HG03103 (cell line): Measurements from ENCODE around the gene REPIN1.
A peak's percentile ranks its signal among the peaks of the same experiment; 100 is the strongest.

Source experiments
- ATAC-seq: cut with Tn5 transposase; IDR thresholded peaks from one replicate; pipeline ENCODE4 v1.9.1; 2021; ENCODE audit warnings: low read depth; ENCODE audit not compliant: unreplicated experiment

The REPIN1 gene

DNA sequence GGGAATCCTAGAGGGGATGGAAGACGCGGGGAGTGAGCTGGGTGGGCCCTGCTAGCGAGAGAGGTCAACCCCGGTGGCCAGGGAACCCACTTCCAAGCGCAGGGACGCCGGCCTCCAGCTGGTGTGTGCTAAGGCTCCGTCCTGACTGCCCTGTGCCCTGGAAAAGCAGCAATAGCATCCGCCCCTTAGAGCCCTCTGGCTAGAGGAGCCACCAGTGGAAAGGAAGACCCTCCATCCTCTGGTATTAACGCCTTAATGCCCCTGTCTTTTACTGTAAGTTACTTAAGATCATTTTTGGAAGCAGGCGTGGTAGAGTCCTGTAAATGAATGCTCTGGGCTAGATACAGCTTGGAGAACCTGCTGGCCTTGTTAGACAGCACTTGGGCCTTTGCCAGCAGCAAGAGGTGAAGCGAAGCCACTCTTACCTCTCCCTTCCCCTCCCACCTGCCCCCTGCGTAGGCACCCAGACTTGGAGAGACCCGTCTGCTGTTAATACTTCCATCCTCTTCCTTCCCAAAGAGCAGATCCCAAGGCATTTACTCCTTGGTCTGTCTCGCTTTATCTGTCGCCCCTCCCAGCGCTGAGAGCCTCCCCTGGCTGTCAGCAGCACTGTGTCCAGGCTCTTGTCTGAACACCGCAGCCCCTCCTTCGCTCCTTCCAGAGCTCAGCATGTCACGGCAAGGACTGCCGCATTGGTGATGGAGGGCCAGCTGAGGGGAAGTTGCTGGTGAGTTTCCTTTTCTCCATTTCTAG is 4.6 kb downstream of the REPIN1 start:
- no peak for ATAC-seq

DNA sequence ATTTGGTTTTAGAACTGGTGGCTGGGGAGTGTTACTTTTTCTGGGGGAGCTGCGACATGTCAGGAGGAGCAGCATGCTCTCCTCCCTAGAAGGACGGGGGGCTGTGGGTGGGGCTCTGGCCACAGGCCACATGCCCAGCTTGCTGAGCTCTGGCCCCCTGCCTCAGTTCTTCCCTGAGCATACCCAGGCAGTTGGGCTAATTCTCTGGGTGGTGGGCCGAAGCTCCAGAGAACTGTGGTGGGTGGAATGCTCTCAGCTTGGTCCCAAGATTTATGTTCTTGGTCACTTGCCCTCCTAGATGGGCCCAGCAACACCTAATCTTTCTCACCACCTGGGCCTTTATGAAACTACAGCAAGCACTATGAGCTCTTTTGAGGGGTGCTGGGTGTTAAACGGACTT is 5.4 kb downstream of the REPIN1 start:
- no peak for ATAC-seq

DNA sequence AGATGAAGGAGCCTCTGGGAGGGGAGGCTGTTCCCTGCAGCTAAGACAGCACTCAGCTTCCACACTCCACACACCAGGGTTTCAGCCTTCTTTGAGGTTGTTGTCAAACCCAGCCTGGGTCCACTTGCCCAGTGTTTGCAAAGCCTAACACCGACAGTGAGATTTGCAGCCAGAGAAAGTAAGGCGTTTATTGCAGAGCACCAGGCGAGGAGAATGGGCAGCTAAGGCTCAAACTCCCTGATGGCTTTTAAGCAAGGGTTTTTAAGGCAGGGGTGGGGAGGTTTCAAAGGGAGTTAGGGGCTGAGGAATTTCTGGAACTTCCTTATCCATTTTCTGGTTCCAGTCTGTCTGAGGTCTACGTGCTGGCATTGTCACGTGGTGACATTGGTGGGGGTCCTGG is 5.8 kb downstream of the REPIN1 start:
- no peak for ATAC-seq

DNA sequence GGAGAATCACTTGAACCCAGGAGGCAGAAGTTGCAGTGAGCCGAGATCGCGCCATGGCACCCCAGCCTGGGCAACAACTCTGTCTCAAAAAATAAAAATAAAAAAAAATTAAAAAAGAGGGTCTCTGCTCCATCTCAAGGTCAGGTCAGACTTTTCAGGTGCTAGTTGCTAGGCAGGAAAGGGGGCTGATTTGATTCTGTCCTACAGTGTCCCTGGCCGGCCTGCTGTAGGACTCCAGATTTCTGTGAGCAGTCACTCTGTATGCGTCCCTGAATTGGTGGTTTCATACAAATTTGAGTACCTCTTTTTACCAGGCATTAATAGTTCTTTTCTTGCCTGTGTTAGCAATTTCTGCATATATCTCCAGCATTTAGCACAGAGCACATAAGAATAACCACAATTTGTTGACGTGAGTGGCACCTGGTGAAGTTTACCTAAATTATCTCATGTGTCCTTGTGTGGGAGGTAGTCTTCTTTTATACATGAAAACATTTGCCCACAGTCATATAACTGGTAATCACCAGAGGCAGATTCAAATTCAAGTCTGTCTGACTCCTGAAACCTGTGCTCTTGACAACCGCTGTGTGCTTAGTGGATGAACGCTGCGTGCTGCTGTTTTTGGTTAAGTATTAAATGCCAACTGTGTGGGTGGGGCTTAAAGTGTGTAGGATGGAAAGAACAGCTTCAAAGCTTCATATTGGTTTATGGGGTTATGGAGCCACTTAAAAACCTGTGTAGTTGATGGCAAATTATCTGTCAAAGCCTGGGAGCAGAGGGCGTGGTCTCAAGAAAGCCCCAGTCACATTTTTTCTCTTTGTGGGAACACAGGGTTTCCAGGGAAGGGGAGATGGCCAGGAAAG is 7.3 kb downstream of the REPIN1 start:
- ATAC-seq = no peak

DNA sequence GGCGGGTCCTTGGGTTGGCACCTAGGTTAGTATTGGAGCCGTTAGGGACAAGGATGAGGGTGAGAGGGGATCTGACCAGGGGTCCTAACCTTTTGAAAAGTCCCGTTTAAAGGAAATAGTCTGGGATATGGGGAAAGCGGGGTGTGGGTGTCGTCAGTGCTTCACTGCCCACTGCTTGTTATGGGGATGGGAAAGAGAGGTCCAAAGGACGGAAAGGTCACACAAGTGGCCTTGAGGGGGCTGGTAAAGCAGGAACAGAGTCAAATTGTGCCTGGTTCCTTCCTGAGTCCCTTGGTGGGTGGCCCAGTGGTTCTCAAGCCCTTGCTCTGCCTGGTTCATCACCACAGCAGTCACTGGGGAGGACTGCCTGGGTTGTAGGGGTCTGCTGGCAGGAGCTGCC is 7.9 kb downstream of the REPIN1 start:
- ATAC-seq = no peak

DNA sequence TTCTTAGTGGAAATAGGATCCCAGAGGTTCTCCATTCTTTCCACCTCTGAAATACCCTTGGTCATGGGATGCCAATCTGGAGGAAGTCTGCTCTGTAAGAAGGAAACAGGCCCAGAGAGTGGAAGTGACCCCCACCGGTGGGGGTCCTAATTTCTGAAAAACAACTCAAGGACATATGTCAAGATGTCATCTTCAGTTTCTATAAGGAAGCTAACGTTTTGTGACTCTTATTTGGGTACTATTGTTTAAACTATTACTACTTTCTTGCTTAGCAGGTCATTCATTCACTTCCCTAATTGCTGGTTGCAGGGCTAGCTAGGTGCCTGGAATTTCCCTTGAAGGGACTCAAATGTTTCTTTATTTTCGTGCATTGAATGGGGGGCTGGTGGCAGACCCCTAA is 8.6 kb downstream of the REPIN1 start:
- no peak for ATAC-seq

DNA sequence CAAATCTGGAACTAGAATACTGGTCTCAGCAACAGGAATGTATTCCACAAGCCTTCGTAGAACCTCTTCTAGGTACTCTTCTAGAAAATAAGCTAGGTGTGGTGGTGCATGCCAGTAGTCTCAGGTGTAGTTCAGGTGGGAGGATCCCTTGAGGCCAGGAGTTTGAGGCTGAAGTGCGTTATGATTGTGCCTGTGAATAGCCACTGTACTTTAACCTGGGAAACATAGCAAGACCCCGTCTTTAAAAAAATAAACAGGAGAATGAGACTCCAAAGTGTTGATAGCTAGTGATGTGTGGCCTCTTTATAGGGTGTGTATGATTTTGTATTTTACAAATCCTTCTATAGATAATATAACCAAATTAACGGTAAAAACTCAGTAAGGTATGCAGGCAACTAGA is 9.0 kb downstream of the REPIN1 start:
- no peak for ATAC-seq

DNA sequence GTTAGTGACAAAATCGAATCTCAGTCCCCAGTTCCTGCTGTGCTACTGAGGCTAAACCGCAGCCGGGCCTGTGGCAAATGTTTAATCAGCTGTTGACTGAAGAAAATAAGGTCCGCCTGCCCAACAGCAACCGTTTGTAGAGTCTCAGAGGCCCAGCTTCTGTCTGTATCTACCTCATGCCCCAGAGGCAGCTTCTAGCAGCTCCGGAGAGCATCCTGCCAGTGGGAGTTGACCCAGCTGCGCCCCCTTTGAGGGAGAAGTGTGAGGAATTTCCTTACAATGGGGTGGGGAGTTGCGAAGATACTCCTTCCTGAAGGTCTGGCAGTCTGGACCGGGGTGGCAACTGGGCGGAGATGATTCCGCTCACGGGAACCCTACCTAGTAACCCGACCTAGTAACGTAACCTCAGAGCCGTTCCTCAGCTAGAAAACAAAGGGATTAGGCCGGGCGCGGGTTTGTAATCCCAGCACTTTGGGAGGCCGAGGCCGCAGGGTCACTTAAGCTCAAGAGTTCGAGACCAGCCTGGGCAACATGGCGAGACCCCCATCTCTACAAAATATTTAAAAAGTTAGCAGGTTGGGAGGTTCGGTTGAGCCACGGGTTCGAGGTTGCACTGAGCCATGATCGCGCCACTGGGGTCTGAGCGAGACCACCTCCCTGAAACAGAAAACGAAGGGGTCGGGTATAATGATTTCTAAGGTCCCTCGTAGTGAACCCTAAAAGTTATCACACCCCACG is 9.7 kb downstream of the REPIN1 start:
- no peak for ATAC-seq

DNA sequence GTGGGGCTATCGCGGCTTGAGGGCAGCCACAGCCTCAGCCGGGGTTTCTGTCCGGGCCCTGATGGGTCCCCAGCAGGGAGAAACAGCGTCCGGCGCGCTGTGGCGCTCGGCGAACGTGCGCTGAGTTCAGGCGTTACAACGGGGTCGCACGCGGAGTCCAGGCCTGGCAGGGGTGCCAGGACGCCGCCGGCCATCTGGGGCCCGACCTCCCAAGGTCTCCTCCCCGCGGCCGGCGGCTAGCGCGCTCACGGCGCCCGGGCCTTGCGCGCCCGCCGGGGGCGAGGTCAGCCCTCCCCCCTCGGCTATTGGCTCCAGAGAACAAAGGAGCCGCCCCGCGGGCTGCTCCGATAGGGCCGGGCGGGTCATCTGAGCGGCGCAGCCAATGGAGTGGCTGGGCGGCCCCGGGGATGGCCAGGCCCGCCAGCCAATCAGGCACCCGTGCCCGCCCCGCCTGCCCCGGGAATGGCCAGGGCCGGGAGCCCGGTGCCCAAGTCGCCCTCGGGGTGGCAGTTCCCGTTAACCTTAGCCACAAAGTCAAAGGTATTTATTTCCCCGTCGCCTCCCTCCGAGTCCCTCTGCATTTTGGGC is 10.3 kb downstream of the REPIN1 start, which contains the start of gene ZNF775:
Gene ZNF775 (plus strand): TSS at position 478 of the 588 bp plus-strand sequence. CDS start 9,141 bp downstream, outside the sequence.
- ATAC-seq = peak; percentile 71

DNA sequence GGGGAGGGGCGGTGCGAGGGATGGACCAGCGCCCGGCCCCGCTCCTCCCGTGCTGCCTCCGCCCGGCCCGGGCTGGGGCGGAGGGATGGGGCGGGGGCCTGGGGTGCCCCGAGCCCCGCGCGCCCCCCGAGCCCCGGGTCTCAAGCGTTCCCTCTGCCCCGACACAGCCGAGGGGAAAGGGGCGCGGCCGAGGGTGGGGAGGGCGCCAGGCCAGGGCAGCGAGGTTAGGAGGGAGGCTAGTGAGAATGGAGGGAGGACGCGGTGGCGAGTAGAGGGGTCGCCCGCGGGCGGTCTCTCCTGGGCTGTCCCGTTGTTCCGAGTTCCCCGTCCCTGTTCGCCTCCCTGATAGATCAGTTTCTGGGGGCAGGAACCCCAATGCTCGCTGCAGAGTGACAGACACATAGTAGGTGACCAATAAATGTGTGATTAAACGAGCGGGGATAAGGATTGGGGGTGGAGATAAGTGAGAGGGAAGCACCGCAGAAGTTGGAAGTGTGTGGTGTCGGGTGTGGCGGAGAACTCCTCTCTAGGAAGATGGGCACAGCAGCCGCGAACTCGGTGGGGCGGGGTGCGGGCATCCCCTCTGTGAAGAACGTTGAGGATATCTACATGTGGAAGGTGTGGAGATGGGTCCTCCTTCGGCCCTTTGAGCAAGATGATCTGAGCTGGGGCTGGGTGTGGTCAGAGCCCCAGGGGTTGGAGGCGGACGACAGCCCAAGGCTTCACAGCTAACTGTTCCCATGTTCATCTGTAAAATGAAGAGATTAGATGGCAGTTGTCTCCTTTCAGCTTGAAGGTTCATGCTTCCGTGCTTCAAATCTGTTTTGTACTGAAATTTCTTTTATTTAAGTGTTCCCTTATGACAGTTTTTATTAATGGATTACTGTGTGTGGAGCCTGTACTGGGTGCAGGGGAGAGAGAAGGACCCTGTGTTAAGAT is 11.1 kb downstream of the REPIN1 start:
- no peak for ATAC-seq

DNA sequence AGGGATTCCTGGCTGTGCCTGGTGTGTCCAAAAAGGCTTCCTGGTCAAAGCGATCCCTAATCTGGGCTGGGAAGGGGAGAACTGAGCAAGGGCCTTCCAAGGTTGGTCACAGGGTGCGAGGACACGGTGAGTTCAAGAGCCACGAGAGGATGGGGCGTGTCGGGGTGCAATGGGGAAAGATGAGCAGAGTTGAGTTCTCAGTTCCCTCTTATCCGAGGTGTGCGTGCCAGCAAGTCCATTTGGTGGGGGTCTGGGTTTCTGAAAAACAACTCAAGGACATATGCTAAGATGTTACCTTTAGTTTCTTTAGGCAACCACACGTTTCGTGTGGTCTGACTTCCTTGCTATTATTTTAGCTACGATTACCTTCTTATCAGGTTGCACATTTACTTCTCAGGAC is 11.8 kb downstream of the REPIN1 start:
- ATAC-seq = no peak

DNA sequence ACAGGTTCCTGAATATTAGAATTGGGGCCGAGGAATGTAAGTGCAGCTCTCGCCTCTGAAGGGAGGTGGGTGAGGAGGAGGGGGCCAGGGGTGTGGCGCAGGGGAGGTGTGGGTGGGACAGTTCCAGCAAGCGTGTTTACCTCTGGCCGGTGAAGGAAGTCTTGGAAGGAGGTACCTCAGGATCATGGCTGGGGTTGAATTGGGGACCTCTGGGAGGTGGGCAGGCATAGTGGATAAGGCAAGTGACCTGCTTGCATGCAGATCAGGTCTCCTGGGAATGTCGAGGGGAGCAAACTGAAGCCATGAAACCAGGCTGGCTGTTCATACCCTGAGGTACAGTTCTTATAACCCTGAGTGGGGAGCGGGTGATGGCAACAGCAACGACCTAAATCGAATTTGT is 12.5 kb downstream of the REPIN1 start:
- ATAC-seq = no peak

DNA sequence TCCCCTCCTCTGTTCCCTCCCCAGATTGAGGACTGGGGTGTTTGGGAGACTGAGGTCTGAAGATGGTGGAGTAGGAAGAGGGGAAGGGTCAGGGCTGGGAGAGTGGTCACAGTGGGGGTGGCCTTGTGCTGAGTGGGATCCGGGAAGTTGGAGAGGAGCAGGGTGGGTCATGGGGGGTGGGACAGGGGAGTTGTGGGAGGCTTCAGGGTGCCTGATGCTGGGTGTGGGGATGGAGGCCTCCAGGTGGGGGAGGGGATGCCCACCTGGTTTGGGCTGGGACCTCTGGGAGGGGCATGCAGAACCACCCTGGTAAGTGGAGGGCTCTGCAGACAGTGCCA is 13.1 kb downstream of the REPIN1 start:
- ATAC-seq = no peak

DNA sequence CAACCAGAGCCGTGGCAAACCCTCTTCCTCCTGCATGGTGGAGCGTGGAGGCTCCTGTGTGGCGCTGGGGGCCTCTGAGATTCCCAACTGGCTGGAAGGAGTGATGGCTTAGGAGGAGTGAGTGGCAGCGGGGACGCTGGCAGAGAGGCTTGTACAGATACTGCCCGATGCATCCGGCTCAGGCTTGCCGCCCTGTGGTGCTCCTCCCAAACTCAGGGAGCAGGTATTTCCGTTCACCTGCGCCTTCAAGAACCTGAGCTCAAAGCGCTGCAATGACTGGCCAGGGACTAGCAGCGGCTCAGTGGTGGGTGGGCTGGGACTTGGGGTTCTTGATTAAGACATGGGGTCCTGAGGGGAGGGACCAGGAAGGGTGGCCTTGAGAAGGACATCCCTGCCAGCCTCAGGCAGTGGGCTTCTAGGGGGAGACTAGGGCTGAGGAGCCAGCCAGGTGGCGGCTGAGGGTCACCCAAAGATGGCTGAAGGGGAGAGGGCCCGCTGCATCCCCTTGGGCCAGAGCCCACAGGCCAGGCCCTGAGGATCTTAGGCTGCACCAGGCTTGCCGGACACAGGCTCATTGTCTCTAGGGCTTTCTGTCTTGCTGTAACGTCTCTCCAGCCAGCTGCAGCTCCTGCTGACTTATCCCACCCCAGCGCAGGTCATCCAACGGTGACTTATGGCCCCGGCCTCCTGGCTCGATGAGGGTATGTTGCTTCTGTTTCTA is 13.7 kb downstream of the REPIN1 start:
- ATAC-seq = no peak

DNA sequence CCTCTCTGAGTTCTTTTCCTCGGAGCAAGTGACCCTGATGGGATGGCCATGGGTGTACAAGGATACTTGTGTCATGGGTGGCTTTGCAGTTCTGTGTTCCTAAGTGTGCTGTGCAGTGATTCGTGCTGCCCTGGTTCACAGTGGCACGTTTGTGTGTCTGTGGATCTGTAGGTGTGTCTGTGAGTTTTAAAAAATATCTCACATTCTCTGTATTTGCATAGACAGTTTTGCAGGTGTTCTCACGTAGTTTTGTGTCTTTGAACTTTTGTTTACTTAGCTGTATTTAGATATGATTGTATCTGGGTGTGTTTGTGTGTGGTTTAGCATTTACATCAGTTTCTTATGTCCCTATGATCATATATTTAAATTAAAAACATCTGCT is 14.2 kb downstream of the REPIN1 start:
- ATAC-seq = no peak

DNA sequence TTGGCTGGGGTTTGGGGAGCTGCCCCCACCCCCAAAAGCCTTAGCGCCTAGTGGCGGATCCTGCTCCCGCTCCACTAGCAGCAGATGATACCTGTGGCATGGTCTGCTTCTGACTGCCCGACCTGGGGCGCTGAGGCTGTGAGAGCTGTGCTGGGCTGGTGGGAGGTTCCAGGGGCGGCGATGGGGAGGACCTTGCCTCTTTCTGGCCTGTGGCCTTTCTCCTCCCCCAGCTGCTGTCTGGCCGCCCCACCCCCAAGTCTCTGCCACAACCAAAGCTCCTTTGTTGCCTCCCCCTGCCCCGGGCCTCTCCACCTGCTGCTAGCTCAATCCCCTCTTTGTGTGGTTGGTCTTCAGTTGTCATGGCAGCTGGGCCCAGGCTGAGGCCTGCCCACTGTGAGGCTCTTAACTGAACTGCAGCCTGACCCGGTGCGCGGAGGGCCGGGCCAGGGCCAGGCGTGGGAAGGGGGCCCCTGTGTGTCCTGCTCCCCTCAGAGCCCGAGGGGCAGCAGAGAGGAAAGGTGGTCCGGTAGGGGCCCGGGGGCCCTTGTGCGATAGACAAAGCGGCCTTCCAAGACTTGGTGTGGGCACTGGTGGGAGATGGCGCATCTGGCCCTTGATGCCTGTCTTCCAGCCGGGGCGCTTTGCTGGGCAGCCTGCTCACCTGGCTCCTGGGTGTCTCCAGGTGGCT is 15.2 kb downstream of the REPIN1 start:
- no peak for ATAC-seq

DNA sequence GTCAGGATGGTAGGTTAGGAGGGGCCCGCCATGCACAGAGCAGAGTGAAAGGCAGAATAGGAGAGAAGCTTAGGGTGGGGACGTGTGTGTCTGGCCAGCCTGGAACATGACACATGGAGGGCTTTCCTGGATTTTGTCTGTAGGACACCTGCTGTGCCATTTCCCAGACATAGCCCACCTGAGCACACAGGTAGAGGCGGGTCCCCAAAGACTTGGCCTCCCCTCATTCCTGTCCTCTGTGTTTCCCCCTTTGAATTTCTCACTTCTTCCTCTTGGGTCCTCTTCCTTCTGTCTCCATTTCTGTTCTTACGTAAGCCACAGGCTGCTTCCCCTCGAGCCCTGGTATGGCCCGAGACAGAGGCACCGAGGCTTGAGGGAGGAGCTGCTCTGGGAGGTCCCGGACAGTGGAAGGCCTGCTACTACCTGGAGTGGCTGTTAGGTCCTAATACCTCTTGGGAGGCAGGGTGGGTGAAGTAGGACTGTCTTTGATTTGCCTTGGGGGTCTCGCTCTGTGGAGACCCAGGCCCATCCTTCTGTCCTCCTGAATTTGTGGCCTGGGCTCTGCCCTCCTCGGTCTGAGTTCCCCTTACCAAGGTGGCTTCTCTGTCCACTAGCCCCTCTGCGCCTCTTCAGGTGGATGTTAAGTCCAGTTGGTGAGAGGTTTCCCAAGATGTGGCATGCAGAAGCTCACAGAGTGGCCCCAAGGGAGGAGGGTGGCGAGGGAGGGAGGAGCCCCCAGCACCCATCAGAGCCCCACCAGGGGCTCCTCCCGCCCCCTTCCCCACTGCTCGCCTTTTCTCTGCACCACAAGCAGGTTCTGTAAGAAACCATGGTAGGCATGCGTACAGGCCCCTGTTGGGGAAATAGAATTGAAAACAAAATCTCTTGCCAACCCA is 16.0 kb downstream of the REPIN1 start:
- no peak for ATAC-seq

DNA sequence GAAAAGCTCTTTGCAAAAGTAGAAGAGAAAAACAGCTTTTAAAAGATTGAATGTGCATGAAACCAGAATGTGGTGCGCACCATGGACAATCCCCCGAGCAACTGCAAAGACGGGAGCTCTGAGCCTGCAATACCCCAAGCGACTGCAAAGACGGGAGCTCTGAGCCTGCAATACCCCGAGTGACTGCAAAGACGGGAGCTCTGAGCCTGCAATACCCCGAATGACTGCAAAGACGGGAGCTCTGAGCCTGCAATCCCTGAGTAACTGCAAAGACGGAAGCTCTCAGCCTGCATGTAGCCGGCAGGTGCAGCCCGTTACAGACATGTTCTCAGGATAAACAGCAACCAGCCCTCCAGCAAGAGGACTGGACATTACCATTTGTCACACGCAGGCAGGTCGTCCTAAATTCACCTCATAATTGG is 16.7 kb downstream of the REPIN1 start:
- ATAC-seq = no peak
